GM18867 (cell line): ENCODE measurements around the gene NPTX1.

Source experiments
- ATAC-seq: cut with Tn5 transposase; IDR thresholded peaks from one replicate; pipeline ENCODE4 v1.9.1; 2021; ENCODE audit warnings: mild to moderate bottlenecking, moderate library complexity; ENCODE audit not compliant: unreplicated experiment

NPTX1 gene

GRCh38 chr17:80428363-80428762, 48.0 kb downstream of the NPTX1 start:
- no peak for ATAC-seq

DNA sequence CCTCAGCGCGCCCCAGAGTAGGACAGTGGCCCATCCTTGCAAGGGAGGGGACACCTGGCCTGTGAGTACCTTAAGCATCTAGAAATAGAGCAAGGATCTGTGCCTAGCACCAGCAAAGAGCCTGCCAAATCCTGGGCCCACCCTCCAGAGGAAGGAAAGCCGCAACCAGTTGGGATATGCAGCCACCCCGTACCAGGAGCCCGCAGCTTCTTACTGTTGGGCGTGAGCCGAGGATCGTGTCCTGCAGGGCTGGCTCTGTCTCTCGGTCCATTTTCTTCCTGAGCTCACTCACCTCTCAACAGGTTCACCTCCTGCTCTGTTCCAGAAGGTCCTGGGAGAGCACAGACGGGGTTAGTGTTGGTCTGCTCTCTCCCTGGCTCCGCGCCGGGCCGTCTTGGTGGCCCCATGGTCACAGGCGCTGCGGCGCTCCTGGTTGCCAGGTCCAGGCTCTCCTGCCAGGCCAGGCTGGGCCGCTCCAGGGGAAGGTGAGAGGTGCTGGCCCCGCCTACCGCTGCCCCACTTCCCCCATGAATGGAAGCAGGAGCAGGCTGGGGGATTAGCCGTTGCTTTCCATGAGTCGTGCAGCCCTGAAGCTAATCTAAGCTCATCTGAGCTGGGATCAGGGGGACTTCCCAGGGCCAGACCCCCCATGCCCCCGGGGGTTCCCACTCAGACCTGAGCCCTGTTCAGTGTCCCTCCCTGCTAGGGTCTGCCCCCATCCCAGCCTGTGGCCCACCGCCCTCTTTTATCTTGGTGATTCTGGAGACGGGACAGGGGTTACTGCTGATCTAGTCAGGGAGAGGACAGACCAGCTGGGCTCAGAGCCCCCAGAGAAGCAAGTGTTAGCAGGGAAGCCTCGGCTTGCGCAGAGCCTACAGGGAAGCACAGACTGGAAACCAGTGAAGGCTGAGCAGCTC, 48.8 kb downstream of the NPTX1 start:
- no peak for ATAC-seq

- ATAC-seq, result peak; percentile 62
Observed at GRCh38 chr17:80426671-80427326, 49.6 kb downstream of the NPTX1 start.

DNA sequence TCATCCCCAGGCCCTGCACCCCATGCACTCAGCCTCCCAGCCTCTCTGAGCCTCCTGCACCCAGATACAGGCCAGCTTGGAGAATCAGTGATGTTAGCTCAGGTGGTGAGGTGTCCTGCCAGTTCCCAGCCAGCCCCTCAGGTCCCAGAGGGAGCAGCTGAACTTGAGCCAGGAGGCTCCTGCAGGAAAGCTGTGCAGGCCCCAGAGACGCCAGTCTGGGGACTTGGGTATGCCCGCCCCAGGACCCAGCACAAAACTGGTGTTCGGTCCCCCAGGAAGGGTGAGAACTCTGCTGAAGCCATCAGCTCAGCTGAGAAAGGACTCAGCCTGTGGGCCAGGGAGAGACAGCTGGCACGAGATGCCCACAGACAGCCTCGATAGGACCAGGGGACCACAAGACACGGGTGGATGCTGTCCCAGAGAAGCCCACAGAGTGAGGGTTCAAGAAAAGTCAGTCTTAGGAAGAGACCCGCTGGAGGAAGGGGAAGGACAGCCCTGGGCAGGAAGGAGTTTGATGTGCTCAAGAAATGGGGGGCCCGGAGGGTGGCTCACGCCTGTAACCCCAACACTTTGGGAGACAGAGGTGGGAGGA, 50.5 kb downstream of the NPTX1 start:
- ATAC-seq, result no peak

GRCh38 chr17:80424878-80425765, 51.3 kb downstream of the NPTX1 start:
- no peak for ATAC-seq

DNA sequence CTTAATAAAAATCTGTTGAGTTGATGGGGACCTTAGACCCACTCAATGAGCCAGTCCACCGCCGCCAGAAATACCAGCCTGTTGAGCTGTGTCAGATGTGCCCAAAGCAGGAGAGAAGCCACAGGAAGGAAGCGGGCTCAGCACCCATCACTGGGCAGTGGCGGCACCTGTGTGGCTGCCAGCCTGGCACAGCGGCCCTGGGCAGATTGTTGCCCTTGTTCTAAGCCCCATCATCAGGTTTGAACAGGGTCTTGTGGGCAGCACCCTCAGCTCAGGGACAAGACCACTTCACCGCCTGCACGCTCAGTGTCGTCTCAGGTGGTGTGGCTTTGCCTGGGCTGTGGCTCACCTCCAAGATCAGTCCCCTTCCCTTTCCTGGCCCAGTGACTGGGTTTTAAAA, 52.1 kb downstream of the NPTX1 start:
- ATAC-seq, result no peak

DNA sequence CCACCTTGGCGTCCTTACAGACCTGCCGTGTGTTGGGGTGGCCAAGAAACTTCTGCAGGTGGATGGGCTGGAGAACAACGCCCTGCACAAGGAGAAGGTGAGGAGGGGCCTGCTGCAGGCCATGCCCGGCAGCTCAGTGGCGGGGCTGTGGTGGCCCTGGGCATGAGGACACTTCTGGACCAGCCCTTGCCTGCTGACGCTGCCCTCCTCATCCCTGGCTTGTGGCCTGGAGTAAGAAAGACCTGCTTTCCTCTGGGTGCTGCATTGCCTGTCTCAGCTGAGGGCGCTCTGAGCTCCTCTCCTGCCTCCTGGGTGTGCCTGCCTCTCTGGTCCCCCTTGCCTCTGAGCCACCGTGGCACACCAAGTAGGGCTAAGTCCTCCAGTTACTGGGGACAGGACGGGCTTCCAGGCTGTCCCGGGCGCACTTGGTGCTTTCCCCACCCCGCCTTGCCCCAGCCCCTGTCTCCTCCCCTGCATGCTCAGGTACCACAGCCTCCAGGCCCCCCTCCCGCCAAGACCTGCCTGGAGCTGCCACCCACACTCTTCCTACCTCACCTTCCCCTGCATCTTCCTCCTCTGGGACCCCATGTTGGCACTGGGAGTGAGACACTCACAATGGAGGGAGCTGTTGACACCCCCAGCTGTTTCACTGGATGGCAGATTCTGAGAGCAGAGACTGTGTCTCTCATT, 52.7 kb downstream of the NPTX1 start:
- no peak for ATAC-seq

- no peak for ATAC-seq
Observed at GRCh38 chr17:80422981-80423380, 53.4 kb downstream of the NPTX1 start.

- no peak for ATAC-seq
Observed at GRCh38 chr17:80422276-80422675, 54.1 kb downstream of the NPTX1 start.

DNA sequence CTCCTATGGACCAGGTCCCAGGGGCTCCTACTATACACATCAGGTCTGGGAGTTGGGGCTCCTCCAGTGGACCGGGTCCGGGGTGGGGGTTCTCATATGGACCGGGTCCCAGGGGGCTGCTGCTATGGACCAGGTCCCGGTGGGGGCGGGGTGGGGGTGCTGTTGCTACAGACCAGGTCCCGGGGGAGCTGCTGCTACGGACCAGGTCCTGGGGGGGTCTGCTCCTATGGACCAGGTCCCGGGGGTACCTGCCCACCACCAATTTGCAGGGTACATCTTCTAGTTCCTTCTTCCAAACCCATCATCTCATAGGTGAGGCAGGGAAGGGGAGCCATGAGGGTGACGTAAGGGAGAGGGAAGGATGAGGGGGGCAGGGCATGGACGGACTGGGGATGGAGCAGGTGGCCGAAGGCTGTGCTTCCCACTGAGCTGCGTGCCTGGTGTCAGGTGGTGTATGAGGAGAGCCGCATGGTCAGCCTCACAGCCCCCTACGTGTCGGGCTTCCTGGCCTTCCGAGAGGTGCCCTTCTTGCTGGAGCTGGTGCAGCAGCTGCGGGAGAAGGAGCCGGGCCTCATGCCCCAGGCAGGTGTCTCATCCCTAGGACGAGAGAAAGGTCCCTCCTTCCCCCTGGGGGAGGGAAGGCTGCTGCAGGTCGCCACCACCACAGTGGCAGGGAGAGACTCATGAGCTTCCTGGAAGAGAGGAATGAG, 54.9 kb downstream of the NPTX1 start:
- ATAC-seq, result no peak

- ATAC-seq, result no peak
Observed at GRCh38 chr17:80419255-80419654, 57.2 kb downstream of the NPTX1 start.

DNA sequence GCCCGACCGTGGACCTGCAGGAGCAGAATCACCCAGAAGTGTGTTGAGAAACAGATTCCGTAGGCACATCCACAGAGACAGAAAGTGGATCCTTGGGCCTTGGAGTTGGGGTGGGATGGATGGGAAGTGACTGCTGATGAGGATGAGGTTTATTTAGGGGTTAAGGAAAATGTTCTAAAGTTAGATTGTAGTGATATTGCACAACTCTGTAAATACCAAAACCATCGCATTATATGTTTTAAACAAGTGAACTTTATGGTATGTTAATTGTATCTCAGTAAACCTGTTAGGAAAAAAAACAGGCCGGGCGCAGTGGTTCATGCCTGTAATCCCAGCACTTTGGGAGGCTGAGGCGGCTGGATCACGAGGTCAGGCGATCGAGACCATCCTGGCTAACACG, 57.8 kb downstream of the NPTX1 start:
- no peak for ATAC-seq
